ENCODE results near the gene TEAD3. TPM values are rescaled to one million over a fixed set of nuclear protein-coding genes. Genes with fewer than 3 reads are reported as not detected.
"Not testable (repeated sequence)": the region's sequence is repeated elsewhere in the genome, so short reads cannot be mapped to it uniquely, and the experiment has no call there.

Gene TEAD3
- total RNA-seq, 1 experiment from 2014 or later, result 34.3 TPM

DNA sequence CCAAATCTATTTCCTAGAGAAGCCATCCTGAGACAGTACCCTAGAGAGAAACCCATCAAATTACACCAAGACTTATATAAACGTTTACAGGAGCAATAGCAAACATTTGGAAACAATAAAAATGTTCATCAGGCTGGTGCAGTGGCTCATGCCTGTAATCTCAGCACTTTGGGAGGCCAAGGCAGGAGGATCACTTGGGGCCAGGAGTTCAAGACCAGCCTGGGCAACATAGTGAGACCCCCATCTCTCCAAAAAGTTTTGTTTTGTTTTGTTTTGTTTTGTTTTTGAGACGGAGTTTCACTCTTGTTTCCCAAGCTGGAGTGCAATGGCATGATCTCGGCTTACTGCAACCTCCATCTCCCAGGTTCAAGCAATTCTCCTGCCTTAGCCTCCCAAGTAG, 64.2 kb downstream of the TEAD3 start:
- CTCF ChIA-PET, result interaction anchor here (0.8 kb wide), 1 partner anchor 17 kb away, joined by 4 read pairs; no protein-coding TSS in a partner anchor
- DNase-seq (ENCODE audit: low spot score); H3K27me3 Mint-ChIP-seq (ENCODE audit: low read depth); POLR2A ChIA-PET; H3K4me3 Mint-ChIP-seq; H3K27ac Mint-ChIP-seq; ATAC-seq: not testable (repeated sequence)
- peak; percentile 31; the same call in 1 of the 2 replicates for TF ChIP-seq ZNF121 (CRISPR knock-in tag; IDR thresholded peaks at IDR 0.05)
- Mint-ChIP-seq H3K4me1 (peaks cover 11% of the 10 kb centered on the region), H3K36me3 (peaks cover 12% of the 10 kb centered on the region), H3K9me3 (peaks cover 20% of the 10 kb centered on the region)

DNA sequence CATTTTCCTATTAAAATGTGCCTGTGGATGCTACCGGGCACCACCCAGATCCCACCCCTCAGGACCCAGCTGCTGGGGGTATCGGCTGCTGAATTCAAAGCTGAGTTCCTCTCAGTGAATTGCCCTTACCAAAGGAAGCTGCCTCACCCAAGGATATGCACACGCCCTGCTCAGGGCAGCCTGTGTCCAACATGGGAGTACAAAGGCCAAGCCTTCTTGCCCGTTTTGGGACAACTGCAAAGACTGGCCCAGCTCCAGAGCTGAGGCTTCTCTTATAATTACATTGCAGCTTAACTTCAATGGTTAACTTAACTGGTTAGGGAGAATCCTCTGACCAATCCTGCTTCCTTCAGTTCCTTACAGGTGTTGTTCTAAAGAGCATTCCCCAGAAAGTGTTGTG, 64.6 kb downstream of the TEAD3 start:
- Mint-ChIP-seq H3K9me3 (peaks cover 20% of the 10 kb centered on the region), H3K27ac (no peak overlapping the region), H3K4me1 (peaks cover 15% of the 10 kb centered on the region), H3K4me3 (no peak overlapping the region), H3K27me3 (ENCODE audit: low read depth) (no peaks in the 10 kb centered on the region), H3K36me3 (peaks cover 12% of the 10 kb centered on the region)
- CTCF ChIA-PET, result interaction anchor here (0.8 kb wide), 1 partner anchor 17 kb away, joined by 4 read pairs; no protein-coding TSS in a partner anchor
- ATAC-seq (no peak), DNase-seq (ENCODE audit: low spot score) (no peak)
- POLR2A ChIA-PET, result no interaction called here
- no peak for TF ChIP-seq SMAD3 (CRISPR knock-in tag; IDR thresholded peaks at IDR 0.05; ENCODE audit: borderline replicate concordance)
- TF ChIP-seq ELF4 (CRISPR knock-in tag; IDR thresholded peaks at IDR 0.05; ENCODE audit: low read depth), result no peak
- TF ChIP-seq SOX15 (CRISPR knock-in tag; IDR thresholded peaks at IDR 0.05), result no peak

DNA sequence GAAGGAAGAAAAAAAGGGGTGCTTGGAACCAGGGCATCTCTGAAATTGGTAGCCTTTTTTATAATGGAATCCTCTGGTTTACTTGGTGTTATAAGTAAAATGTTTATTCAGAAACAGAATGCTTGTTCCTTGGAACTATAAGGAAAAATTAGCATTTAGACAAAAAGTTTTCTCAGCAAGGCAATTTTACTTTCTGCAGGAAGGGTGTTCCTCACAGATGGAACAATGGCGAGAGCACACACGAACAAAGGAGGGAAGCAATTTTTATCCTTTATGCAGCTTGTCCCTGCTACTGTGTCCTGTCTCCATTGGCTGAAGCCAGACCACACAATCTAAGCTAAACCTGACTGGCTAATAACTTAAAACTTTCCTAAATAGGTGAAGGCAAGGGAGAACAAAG, 67.4 kb downstream of the TEAD3 start:
- Mint-ChIP-seq H3K4me3 (no peak overlapping the region), H3K4me1 (peaks cover 23% of the 10 kb centered on the region), H3K27me3 (ENCODE audit: low read depth) (no peaks in the 10 kb centered on the region), H3K27ac (no peak overlapping the region), H3K9me3 (peaks cover 20% of the 10 kb centered on the region), H3K36me3 (peaks cover 24% of the 10 kb centered on the region)
- DNase-seq (ENCODE audit: low spot score), result no peak
- ChIA-PET POLR2A (no interaction called here), CTCF (interaction anchor here (1.3 kb wide), 1 partner anchor 88 kb away, joined by 3 read pairs; no protein-coding TSS in a partner anchor)
- no peak for ATAC-seq
- TF ChIP-seq, protein P1, sequence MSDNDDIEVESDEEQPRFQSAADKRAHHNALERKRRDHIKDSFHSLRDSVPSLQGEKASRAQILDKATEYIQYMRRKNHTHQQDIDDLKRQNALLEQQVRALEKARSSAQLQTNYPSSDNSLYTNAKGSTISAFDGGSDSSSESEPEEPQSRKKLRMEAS (CRISPR knock-in tag; IDR thresholded peaks at IDR 0.05), result no peak
- TF ChIP-seq, protein P2, sequence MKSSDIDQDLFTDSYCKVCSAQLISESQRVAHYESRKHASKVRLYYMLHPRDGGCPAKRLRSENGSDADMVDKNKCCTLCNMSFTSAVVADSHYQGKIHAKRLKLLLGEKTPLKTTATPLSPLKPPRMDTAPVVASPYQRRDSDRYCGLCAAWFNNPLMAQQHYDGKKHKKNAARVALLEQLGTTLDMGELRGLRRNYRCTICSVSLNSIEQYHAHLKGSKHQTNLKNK (CRISPR knock-in tag; IDR thresholded peaks at IDR 0.05), result no peak

DNA sequence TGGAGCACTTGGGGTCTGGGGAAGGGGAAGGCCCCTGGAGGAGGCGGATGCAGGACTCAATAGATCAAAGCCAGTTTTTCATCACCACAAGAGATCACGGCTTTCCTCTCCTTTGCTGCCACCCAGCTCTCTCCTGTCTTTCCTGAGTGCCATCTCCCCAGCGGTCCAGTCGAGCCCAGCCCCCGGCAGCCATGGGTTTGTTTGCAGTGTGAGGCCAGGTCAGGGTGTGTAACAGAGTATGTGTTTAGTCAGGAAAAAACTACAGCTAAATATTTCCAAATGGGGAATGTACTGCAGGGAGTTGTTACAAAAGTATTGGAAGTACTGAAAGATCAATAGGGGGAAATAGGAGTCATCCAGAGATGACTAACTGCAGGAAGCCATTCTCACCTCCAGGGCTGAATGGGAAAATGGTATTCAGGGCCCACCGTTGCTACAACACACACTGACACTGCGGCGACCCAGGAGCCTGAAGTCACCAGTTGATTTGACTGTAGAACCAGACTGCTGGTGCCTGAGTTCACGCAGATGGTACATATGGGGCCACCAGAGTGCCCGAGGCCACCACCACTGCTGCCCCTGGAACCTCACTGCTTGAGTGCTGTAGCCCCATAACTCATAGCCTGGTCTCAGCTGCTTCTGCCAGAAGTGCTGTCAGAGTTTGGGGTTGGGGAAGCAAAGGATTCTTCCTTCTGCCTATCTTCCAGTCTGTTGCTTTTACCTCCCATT, 68.3 kb downstream of the TEAD3 start:
- DNase-seq (ENCODE audit: low spot score) (no peak), ATAC-seq (peak; percentile 40)
- peaks cover 20% of the 10 kb centered on the region for H3K9me3 Mint-ChIP-seq
- peak overlapping the region; percentile 74 for H3K27ac Mint-ChIP-seq
- H3K27me3 Mint-ChIP-seq (ENCODE audit: low read depth), result no peaks in the 10 kb centered on the region
- POLR2A ChIA-PET, result interaction anchor here (1.5 kb wide), 1 partner anchor 10 kb away, joined by 7 read pairs; no protein-coding TSS in a partner anchor
- H3K36me3 Mint-ChIP-seq, result peaks cover 25% of the 10 kb centered on the region
- no peak for TF ChIP-seq RORB (CRISPR knock-in tag; IDR thresholded peaks at IDR 0.05)
- TF ChIP-seq, protein P3, sequence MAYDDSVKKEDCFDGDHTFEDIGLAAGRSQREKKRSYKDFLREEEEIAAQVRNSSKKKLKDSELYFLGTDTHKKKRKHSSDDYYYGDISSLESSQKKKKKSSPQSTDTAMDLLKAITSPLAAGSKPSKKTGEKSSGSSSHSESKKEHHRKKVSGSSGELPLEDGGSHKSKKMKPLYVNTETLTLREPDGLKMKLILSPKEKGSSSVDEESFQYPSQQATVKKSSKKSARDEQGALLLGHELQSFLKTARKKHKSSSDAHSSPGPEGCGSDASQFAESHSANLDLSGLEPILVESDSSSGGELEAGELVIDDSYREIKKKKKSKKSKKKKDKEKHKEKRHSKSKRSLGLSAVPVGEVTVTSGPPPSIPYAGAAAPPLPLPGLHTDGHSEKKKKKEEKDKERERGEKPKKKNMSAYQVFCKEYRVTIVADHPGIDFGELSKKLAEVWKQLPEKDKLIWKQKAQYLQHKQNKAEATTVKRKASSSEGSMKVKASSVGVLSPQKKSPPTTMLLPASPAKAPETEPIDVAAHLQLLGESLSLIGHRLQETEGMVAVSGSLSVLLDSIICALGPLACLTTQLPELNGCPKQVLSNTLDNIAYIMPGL (CRISPR knock-in tag; IDR thresholded peaks at IDR 0.05), result no peak
- peak; percentile 60 for TF ChIP-seq GABPB1 (CRISPR knock-in tag; IDR thresholded peaks at IDR 0.05)
- TF ChIP-seq SMAD4 (CRISPR knock-in tag; IDR thresholded peaks at IDR 0.05), result no peak
- no peak for TF ChIP-seq ZNF121 (CRISPR knock-in tag; IDR thresholded peaks at IDR 0.05)
- H3K4me1 Mint-ChIP-seq, result peaks cover 23% of the 10 kb centered on the region
- no peak overlapping the region for H3K4me3 Mint-ChIP-seq
- CTCF ChIA-PET, result interaction anchor here (0.8 to 4.1 kb wide), 6 partner anchors 7 to 110 kb away, joined by 3 to 33 read pairs (median 3); no protein-coding TSS in a partner anchor

DNA sequence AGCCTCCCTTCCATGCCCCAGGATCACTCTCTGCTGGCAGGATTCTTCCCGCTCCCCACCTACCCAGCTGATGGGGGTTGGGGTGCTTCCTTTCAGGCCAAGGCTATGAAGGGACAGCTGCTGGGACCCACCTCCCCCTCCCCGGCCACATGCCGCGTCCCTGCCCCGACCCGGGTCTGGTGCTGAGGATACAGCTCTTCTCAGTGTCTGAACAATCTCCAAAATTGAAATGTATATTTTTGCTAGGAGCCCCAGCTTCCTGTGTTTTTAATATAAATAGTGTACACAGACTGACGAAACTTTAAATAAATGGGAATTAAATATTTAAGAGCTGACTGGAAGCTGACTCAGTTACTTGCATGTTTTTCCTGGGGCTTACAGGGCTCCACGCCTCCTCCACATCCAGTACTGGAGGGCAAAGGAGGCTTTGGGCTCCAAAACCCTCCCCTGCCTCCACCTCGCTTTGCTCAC, 69.0 kb downstream of the TEAD3 start:
- no peak for DNase-seq (ENCODE audit: low spot score)
- Mint-ChIP-seq H3K27me3 (ENCODE audit: low read depth) (no peaks in the 10 kb centered on the region), H3K4me3 (no peak overlapping the region), H3K4me1 (peaks cover 23% of the 10 kb centered on the region), H3K9me3 (peaks cover 20% of the 10 kb centered on the region), H3K36me3 (peaks cover 25% of the 10 kb centered on the region), H3K27ac (peak overlapping the region; percentile 74; the same call in 1 of the 2 replicates)
- no peak for TF ChIP-seq TCF7 (CRISPR knock-in tag; IDR thresholded peaks at IDR 0.05; ENCODE audit: low read depth)
- no peak for TF ChIP-seq EMX1 (CRISPR knock-in tag; IDR thresholded peaks at IDR 0.05)
- TF ChIP-seq, protein P4, sequence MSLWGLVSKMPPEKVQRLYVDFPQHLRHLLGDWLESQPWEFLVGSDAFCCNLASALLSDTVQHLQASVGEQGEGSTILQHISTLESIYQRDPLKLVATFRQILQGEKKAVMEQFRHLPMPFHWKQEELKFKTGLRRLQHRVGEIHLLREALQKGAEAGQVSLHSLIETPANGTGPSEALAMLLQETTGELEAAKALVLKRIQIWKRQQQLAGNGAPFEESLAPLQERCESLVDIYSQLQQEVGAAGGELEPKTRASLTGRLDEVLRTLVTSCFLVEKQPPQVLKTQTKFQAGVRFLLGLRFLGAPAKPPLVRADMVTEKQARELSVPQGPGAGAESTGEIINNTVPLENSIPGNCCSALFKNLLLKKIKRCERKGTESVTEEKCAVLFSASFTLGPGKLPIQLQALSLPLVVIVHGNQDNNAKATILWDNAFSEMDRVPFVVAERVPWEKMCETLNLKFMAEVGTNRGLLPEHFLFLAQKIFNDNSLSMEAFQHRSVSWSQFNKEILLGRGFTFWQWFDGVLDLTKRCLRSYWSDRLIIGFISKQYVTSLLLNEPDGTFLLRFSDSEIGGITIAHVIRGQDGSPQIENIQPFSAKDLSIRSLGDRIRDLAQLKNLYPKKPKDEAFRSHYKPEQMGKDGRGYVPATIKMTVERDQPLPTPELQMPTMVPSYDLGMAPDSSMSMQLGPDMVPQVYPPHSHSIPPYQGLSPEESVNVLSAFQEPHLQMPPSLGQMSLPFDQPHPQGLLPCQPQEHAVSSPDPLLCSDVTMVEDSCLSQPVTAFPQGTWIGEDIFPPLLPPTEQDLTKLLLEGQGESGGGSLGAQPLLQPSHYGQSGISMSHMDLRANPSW (CRISPR knock-in tag; conservative IDR thresholded peaks at IDR 0.05; ENCODE audit: low read depth), result no peak
- ChIA-PET POLR2A (interaction anchor here (0.6 to 1.5 kb wide), 2 partner anchors 11 to 506 kb away, joined by 3 to 7 read pairs; no protein-coding TSS in a partner anchor), CTCF (interaction anchor here (0.8 to 4.1 kb wide), 7 partner anchors 8 to 110 kb away, joined by 3 to 33 read pairs (median 6); partner anchors contain the start of genes PPARD and RPL10A)
- peak; percentile 27 for ATAC-seq

Data from WTC11 (cell line).